Fibroblast of lung (primary cell): Measurements from ENCODE around the gene AGAP1.

ENCODE experiments used
- EZH2 ChIP-seq: IDR thresholded peaks from 2 replicates; pipeline ENCODE4 v1.5.1; 2012; ENCODE audit warnings: low read length, control low read depth, mild to moderate bottlenecking; ENCODE audit errors: missing control alignments
- TF ChIP-seq, protein P1 (sequence below), 2 donors: IDR thresholded peaks in 1 of 2; conservative IDR thresholded peaks in 1 of 2; 1 replicate in 1 of 2; 2 replicates in 1 of 2; pipeline ENCODE4 v1.5.1; 2011 to 2012; ENCODE audit warnings: low read length in 2 of 2, control low read depth in 1 of 2, inconsistent platforms in 1 of 2, low read depth in 1 of 2, mild to moderate bottlenecking in 1 of 2

DNA sequence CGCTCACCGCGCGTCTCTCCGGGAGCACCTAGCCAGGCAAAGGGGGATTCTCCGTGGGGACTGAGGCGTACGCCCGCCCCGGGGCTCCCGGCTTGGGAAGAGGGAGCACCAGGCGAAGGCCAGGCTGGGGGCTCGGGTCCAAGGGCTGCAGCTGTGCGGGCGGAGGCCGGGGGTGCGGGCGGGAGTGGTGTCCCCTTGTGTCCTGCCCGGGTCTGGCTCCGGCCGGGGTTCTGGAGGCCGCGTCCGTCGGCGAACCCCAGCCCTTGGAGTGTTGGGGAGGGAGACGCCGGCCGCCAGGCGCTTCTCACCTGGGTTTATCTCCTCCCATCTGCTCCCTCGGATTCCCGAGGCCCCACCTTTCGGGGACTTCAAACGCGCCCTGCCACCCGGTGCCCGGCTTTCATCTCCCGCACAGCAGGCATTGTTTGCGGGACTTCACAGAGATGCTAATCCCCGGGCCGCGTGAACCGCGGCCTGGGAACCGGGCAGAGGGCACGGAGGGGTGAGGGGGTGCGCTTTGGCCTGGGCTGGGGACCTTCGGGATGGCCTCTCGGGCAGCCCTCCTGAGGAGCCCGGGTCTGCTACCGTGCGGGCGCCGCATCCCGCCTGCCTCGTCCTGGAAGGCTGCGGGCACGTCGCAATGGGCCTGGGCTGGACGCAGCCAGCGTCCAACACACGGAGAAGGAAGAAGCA lies 679.3 kb downstream of the AGAP1 start:
- TF ChIP-seq, protein P1, sequence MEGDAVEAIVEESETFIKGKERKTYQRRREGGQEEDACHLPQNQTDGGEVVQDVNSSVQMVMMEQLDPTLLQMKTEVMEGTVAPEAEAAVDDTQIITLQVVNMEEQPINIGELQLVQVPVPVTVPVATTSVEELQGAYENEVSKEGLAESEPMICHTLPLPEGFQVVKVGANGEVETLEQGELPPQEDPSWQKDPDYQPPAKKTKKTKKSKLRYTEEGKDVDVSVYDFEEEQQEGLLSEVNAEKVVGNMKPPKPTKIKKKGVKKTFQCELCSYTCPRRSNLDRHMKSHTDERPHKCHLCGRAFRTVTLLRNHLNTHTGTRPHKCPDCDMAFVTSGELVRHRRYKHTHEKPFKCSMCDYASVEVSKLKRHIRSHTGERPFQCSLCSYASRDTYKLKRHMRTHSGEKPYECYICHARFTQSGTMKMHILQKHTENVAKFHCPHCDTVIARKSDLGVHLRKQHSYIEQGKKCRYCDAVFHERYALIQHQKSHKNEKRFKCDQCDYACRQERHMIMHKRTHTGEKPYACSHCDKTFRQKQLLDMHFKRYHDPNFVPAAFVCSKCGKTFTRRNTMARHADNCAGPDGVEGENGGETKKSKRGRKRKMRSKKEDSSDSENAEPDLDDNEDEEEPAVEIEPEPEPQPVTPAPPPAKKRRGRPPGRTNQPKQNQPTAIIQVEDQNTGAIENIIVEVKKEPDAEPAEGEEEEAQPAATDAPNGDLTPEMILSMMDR (conservative IDR thresholded peaks at IDR 0.05 in 1 of 2, IDR thresholded peaks at IDR 0.05 in 1 of 2; ENCODE audit: low read depth in 1 of 2, low read length in 2 of 2), result no peak
- TF ChIP-seq EZH2, result no peak
